ENCODE results near the gene STAM2. TPM values are rescaled to one million over a fixed set of nuclear protein-coding genes. Genes with fewer than 3 reads are reported as not detected.

STAM2 gene
- total and polyA plus RNA-seq, 2 donors (not counting 3 experiments of a cell fraction or from before 2014, with no cell fraction given) = 10.1 to 27.5 TPM

DNA sequence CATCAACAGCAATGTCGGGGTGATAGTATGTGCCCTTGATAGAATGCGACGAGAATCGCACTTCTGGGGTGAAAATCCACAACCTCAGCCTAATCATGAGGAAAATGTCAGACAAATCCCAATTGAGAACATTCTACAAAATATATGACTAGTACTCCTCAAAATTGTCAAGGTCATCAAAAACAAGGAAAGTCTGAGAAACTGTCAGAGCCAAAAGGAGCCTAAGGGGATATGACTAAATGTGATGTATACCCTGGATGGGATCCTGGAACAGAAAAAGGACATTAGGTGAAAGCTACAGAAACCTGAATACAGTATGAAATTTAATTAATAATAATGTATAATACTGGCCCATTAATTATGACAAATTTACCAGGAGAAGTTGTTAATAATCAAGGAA is 69.1 kb downstream of the STAM2 start:
- dilution Hi-C loops (cut with MboI; ENCODE audit: extremely low pct_ligation_motif_present, low sequenced_read_pairs) (no loop called here), intact Hi-C loops (cut with micrococcal nuclease) (no loop called here)
- Histone ChIP-seq H3K4me3 (replicated peaks in 1 of 3; ENCODE audit: insufficient read depth in 1 of 3, low read depth in 1 of 3, low read length in 3 of 3) (no peak overlapping the region), H4K20me1 (replicated peaks; ENCODE audit: control insufficient read depth, extremely low read depth, insufficient read depth, low read length) (no peaks in the 10 kb centered on the region), H3K9me3 (replicated peaks; ENCODE audit: control insufficient read depth, insufficient read depth, low read length) (no peaks in the 10 kb centered on the region), H3K9me1 (replicated peaks; ENCODE audit: control insufficient read depth, extremely low read depth, insufficient read depth, low read length) (no peaks in the 10 kb centered on the region), H3K4me2 (ENCODE audit: insufficient read depth, low read length) (no peak overlapping the region), H3K27ac (ENCODE audit: insufficient read depth, low read depth, low read length) (no peak overlapping the region), H2AFZ (ENCODE audit: low read depth, low read length) (no peak overlapping the region), H3K79me2 (ENCODE audit: control insufficient read depth, insufficient read depth, low read length) (no peaks in the 10 kb centered on the region), H3K4me1 (ENCODE audit: control insufficient read depth, extremely low read depth, insufficient read depth, low read length) (no peaks in the 10 kb centered on the region), H3K36me3 (ENCODE audit: control insufficient read depth in 2 of 2, extremely low read depth in 1 of 2, insufficient read depth in 2 of 2, low read length in 2 of 2) (no peaks in the 10 kb centered on the region), H3K9ac (replicated peaks; ENCODE audit: extremely low read depth, insufficient read depth, low read length) (no peak overlapping the region), H3K27me3 (ENCODE audit: control insufficient read depth in 2 of 2, insufficient read depth in 2 of 2, low read length in 2 of 2) (peaks cover 6 to 10% of the 10 kb centered on the region in 2 experiments)
- no peak for FAIRE-seq
- ChIA-PET CTCF (interaction anchor here (1.0 kb wide), 1 partner anchor 9 kb away, joined by 3 read pairs; no protein-coding TSS in a partner anchor), POLR2A (interaction anchor here (0.5 kb wide), 1 partner anchor 20 kb away, joined by 3 read pairs; no protein-coding TSS in a partner anchor)
- DNase-seq (ENCODE audit: low read depth, low spot score) = no peak
- no peak for TF ChIP-seq POLR2AphosphoS5 (IDR thresholded peaks at IDR 0.05; ENCODE audit: insufficient read depth, low read depth, low read length)
- no peak for TF ChIP-seq POLR2A (IDR thresholded peaks at IDR 0.05; ENCODE audit: low read depth, low read length)
- no peak for TF ChIP-seq JUN (IDR thresholded peaks at IDR 0.05; ENCODE audit: borderline replicate concordance, insufficient read depth, insufficient read length, low read depth)
- TF ChIP-seq GATA2 (IDR thresholded peaks at IDR 0.05; ENCODE audit: insufficient read depth, insufficient read length, low read depth, low read length) = no peak
- TF ChIP-seq, protein P1, sequence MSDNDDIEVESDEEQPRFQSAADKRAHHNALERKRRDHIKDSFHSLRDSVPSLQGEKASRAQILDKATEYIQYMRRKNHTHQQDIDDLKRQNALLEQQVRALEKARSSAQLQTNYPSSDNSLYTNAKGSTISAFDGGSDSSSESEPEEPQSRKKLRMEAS (IDR thresholded peaks at IDR 0.05; ENCODE audit: insufficient read depth, insufficient read length) = no peak
- no peak for TF ChIP-seq EZH2 (IDR thresholded peaks at IDR 0.05; ENCODE audit: borderline replicate concordance, low read depth, low read length, severe bottlenecking)
- TF ChIP-seq CTCF (IDR thresholded peaks at IDR 0.05; ENCODE audit: extremely low read depth in 1 of 2, insufficient read depth in 1 of 2, low read depth in 1 of 2, low read length in 2 of 2) = no peak
- no peak for TF ChIP-seq FOS (IDR thresholded peaks at IDR 0.05; ENCODE audit: borderline replicate concordance, insufficient read depth, low read length)
- TF ChIP-seq MYC (IDR thresholded peaks at IDR 0.05; ENCODE audit: low read depth, low read length) = no peak
- no TSS peak for BruUV-seq (replicated peaks)

Measured in endothelial cell of umbilical vein (primary cell).